HG03280 (cell line): Measurements from ENCODE around the gene PCDHGA1.

ENCODE experiments used
- ATAC-seq: cut with Tn5 transposase; IDR thresholded peaks from one replicate; pipeline ENCODE4 v1.9.1; 2021; ENCODE audit warnings: mild to moderate bottlenecking, moderate library complexity; ENCODE audit not compliant: unreplicated experiment

Gene PCDHGA1

GRCh38 chr5:141490271-141490670 is 160.0 kb downstream of the PCDHGA1 start:
- ATAC-seq, result no peak

- no peak for ATAC-seq
Measured at GRCh38 chr5:141490771-141491170, 160.5 kb downstream of the PCDHGA1 start.

DNA sequence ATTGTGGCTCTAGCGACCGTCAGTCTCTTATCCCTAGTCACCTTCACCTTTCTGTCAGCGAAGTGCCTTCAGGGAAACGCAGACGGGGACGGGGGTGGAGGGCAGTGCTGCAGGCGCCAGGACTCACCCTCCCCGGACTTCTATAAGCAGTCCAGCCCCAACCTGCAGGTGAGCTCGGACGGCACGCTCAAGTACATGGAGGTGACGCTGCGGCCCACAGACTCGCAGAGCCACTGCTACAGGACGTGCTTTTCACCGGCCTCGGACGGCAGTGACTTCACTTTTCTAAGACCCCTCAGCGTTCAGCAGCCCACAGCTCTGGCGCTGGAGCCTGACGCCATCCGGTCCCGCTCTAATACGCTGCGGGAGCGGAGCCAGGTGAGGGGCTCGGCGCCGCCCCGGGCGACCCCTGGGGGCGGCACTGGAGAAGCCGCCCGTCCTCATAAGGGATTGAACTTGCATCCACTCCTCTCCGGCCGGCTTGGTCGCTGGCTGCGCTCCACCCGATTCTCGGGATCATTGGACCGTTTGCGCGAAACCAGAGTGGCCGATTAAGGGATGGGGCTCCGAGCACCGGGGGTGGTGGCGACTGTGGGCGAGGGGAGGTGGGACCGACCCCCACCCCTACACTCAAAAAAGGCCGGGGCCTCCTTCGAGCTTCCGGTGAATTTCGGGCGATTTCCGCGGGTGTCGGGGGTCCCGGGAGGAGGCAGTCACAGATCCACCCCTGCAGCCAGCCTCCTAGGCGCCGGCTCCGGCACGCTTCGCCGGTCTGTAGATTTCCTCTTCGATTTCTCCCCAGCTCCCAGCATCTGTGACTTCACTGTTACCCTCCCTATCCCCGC is 161.2 kb downstream of the PCDHGA1 start:
- ATAC-seq, result no peak

DNA sequence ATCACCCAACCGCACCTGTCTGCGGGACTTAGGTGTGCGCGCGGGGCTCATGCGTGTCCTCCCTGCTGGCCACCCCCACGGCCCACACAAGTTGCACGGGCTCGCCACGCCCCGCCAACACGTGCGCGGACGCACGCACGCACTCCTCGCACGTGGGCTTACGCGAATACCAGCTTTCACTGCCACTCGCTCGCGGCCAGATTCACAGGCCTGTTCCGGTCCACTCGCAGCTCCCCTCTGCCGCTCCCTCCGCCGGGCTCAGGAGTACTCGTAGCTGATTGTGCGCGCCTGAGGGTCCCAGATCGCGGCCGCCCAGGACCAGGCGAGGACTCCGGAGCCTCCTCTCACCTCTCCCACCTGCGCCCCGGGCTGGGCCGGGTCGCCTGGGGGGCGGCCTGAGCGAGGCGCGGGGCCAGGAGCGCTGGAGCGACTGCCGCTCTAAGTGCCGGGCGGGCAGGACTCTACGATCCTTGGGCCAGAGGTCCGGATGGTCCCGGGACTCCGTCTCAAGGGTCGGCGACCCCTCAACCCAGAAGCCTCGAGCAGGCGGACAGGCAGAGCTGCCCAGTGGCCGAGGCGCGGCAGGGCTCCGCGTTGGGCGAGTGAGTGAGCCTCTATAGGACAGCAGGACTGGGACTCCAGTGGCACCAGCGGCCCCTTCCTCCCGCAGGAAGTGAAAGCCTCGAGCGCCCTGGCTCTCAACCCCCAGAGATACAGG is 162.0 kb downstream of the PCDHGA1 start:
- ATAC-seq, result no peak

- no peak for ATAC-seq
Measured at GRCh38 chr5:141493500-141494422, 163.4 kb downstream of the PCDHGA1 start.

GRCh38 chr5:141494761-141495452 is 164.6 kb downstream of the PCDHGA1 start:
- ATAC-seq, result no peak

DNA sequence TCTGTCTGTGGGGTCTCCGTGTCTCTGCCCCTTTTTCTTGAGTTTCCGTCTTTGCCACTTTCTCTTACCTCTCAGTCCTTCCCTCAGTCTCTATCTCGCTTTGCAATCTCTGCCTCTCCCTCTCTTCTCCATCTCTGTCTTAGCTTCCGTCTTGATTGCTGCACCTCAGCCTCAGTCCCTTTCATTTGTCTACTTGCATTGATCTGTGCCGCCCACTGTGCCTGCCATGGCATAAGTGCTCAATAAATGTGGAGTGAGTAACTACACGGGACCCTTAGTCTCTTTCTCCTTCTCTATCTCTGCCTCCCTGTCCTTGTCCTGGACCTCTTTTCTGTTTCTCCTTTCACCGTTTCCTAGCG is 165.1 kb downstream of the PCDHGA1 start:
- ATAC-seq, result no peak

GRCh38 chr5:141496038-141496437 is 165.7 kb downstream of the PCDHGA1 start:
- ATAC-seq, result no peak

DNA sequence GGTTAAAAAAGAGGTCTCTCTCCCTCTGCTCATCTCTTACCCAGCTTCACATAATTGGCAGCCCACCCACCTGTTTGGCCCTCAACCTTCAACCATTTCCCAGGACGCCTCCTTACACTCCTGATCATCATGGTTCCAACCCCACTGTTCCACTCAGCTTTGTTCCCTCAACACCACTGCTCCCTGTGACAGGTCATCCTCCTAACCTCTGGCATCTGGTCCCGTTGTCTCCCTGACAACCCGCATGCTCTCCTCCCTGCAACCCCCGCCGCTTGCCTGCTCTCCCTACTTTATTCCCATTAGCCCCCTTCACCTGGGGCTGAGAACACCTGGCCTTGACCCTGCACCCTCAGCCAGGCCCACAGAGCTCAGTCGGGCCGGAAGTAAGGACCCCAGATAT is 171.4 kb downstream of the PCDHGA1 start:
- no peak for ATAC-seq

DNA sequence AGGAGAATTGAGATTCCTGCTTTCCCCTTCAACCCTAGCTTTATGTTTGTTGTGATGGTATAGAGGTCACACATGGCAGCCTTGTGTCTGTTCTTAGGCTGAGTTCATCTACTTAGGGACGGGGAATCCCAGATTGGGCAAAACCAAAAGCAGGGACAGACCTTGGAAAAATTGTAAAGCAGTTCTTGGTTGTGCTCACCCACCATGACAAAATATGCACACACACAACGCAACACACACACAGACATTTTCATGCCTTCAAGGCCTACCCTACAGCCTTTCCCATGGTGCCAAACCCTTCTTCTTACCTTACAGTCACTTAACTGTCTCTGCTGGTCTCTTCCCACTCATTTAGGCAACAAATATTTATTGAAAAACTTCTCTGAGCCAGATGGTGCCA is 173.4 kb downstream of the PCDHGA1 start:
- no peak for ATAC-seq

GRCh38 chr5:141504216-141504615 is 173.9 kb downstream of the PCDHGA1 start:
- no peak for ATAC-seq

DNA sequence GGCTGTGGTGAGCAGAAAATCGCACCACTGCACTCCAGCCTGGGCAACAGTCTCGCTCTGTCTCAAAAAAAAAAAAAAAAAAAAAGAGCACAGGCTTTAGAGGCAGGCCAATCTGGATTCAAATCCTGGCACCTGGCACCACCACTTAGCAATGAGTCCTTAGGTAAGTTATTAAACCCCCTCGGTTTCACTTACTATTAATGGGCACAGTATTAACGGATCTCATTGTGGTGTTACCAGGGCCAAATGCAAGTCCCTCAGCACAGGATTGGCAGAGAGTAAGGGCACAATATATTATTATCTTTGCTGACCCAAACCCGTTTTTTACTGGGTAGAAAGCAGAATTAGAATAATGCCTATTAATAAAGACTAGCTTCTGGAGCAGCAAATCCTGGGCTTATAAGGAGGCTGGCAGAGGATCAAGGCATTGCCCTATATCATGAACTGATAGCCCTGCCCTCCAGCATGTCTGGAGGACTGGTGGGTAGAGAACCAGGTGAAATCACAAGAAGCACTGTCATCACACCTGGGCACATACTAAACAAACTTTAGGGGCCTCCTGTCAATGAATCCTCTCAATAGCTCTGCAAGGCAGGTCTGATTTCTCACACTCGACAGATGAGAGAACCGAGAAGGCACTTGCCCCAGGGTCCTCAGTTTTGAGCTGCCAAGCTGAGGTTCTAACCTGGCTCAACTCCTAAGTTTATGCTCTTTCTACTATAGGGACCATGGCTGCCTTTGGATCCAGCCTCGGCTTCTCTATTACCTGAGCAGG is 176.3 kb downstream of the PCDHGA1 start:
- ATAC-seq, result no peak

DNA sequence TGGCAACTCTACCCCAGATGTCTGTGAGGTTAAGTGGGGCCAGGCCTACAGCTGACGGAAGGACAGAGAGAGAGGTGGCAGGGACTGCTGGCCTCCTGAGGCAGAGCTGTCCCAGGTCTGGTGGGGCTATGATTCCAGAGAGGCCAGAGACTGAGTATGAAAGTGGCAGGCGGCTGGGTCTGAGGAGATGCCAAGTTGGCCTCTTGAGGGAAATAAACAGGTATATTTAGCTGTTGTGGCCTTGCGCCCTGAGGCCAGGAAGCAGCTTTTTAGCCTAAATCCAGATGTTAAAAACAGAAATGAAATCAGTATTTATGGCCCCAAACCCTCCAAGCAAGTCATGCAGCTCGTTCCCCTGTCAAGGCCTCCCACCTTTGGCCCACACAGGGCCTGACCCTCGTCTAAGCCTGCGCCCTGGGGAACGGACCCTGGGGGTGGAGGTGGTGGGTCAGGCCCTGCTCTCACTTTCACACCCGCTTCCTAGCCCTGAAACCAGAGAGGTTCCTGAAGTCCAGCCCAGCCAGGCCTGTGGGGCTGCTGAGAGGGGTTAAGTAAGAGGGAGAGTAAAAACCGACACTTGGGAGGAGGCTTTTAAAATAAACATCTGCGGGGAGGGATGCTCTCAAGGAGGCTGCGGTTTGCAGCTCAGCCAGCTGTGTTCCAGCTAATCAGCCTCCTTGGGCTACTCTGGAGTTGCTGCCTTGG is 177.2 kb downstream of the PCDHGA1 start:
- no peak for ATAC-seq

- no peak for ATAC-seq
Measured at GRCh38 chr5:141508440-141508797, 178.1 kb downstream of the PCDHGA1 start.

DNA sequence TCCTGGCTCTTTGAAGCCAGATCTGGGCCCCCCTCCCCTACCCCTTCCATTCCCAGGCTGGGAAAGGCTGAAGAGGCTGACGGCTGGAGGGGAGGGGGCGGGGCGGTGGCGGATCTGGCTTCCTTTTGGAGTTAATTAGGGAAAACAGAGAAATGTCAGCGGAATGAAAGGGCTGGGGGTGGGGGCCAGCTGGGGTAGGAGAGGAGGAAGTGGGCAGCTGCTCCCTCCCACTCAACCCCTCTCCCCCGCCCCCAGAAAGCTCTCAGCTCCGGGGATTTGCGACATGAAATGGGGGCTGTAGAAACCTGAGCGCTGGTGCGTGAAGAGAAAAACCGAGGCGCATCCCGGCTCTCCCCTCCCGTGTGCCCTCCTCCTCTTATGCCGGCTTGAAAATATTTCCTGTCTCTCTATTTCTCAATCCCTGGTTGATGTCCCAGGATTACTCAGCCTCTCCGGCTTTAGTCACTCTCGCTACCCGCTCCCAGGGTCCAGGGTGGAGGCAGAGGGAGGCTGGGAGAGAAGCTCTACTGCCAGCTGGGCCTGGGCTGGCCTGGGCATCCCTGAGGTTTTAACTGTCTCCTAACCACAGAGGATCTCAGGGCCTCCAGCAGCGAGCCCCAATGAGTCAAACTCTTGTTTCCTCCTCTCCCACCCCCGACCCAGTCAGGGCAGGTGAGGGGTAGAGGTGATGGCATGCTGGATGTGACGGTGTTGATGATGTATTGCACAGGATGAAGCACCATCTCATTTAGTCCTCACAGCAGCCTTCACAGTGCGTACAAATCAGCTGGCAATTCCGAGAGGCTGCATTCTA is 178.7 kb downstream of the PCDHGA1 start:
- ATAC-seq, result no peak

DNA sequence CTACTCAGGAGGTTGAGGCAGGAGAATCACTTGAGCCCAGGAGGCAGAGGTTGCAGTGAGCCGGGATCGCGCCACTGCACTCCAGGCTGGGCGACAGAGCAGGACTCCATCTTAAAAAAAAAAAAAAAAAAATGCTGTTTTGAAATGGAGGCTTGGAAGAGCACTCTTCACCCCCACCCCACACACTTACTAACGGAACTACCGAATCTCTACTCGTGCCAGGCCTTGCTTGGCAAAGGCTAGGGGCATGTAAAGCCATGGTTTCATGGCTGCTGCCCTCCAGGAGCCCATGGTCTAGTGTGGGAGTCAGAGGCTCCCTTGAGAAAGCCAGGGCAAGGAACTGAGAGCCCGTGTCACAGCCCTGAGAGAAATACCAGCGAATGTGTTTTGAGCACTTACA is 179.8 kb downstream of the PCDHGA1 start:
- ATAC-seq, result no peak

- ATAC-seq, result peak; percentile 33
Measured at GRCh38 chr5:141510850-141511601, 180.7 kb downstream of the PCDHGA1 start.

GRCh38 chr5:141511771-141512325 is 181.5 kb downstream of the PCDHGA1 start:
- ATAC-seq, result no peak
